SKM-1 (cell line): ENCODE results near the gene KANSL1L.

Source experiments
- DNase-seq: peaks from one replicate; lab custom pipeline; 2025; ENCODE audit not compliant: unreplicated experiment; lab: John Stamatoyannopoulos, UW

KANSL1L gene

DNA sequence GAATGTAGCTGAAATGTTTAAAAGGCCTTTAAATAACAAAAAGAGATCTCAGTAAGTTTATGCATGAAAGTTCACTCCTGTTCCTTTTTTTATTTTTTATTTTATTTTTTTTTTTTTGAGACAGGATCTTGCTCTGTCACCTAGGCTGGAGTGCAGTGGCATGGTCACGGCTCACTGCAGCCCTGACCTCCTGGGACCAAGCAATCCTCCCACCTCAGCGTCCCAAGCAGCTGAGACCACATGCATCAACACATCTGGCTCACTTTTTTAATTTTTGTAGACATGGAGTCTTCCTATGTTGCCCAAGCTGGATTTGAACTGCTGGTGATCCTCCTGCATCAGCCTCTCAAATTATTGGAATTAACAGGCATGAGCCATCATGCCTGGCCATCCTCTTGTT is 84.3 kb downstream of the KANSL1L start:
- DNase-seq: no peak

GRCh38 chr2:210086292-210086691 is 84.9 kb downstream of the KANSL1L start:
- no peak for DNase-seq

GRCh38 chr2:210072922-210073509 is 98.2 kb downstream of the KANSL1L start:
- DNase-seq: peak; percentile 6

- no peak for DNase-seq
Measured at GRCh38 chr2:210072493-210072892, 98.7 kb downstream of the KANSL1L start.

GRCh38 chr2:210063306-210063705 is 107.9 kb downstream of the KANSL1L start:
- no peak for DNase-seq

GRCh38 chr2:210055825-210056224 is 115.4 kb downstream of the KANSL1L start:
- DNase-seq: no peak

GRCh38 chr2:210054696-210055095 is 116.5 kb downstream of the KANSL1L start:
- DNase-seq: no peak

DNA sequence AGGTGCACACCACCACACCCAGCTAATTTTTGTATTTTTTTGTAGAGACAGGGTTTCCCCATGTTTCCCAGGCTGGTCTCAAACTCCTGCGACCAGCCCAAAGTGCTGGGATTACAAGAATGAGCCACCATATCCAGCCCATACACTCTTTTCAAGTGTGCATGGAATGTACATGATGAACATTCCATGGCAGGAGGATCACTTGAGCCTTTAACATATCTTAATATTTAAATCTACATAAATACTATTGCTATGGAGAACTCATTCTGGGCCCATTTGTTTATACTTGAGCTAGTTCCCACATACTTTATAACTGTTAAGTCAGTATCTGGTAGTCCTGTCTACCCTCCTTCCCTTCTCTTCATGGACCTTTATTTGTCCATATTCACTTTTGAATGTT is 120.3 kb downstream of the KANSL1L start:
- no peak for DNase-seq

- DNase-seq: no peak
Measured at GRCh38 chr2:210049831-210050230, 121.4 kb downstream of the KANSL1L start.

DNA sequence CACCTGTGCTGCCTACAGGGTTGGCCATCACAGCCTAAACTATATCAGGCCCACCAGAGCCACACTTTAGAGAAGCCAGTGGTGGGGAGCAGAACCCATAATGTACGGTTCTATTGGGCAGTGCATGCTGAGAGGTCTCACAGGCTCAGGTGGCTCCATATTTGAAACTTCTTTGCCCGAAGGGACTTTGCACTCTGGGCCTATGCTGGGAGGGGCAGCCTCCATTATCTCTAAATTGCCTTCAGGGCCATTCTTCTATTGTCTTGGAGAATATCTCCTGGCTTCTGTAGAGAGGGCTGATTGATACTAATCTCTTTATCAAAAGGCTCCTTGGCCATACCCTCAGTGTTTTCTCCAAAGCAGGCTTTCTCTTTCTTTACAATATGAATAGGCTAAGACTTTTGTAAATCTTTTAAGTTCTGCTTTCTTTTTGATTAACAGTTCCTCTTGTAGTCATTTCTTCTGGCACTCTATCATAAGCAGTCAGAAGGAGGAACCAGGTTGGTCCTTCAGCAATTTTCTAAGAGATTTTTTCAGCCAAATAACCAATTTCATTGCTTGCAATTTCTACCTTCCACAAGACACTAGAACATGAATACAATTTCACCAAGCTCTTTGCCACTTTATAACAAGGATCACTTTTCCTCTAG is 124.2 kb downstream of the KANSL1L start:
- no peak for DNase-seq

DNA sequence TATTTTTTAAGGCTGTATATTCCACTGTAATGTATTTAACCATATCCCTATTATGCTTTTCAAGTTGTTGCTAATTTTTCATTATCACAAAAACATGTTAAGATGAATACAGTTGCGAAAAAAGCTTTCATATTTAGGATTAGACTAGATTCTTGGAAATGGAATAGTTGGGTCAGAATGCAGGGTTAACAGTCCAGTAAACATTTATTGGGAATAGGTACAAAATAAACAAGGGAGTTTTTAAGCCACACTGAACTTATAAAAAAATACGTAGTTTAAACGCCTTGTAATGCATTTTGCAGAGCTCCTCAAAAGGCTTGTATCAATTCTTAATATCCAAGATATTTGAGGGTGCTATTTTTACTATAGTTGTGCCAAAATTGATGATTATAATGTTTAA is 133.1 kb downstream of the KANSL1L start:
- no peak for DNase-seq

DNA sequence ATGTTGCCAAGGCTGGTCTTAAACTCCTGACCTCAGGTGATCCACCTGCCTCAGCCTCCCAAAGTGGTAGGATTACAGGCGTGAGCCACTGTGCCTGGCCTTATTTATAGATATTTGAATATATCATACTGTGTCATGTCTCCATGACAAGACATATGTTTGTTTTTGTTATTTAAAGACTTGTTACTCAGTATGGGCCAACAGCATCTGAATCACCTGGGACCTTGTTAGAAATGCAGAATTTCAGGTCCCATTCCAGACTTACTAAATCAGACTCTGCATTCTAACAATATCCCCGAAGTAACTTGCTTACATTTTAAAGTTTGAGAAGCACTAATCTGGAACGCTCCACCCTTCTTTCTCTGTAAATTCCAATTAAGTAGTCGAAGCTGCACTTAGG is 135.5 kb downstream of the KANSL1L start:
- DNase-seq: no peak

GRCh38 chr2:210034087-210034683 is 137.0 kb downstream of the KANSL1L start:
- no peak for DNase-seq

DNA sequence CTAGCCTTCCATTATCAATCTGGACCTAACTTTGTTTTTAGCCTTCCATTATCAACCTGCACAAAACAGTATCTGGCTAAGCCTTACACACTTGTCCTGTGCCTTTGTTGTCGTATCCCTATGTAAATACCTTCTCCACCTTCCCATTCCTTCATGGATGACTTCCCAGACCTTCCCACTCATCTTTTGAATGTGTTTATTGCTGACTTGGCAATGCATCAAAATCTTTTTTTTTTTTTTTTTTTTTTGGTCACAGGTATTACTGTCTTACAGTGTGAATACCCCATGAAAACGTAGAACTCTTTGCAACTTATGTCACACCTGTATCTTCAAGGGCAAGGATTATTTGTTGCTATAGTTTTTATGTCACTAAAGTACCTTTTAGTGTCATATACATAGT is 143.0 kb downstream of the KANSL1L start:
- DNase-seq: no peak

DNA sequence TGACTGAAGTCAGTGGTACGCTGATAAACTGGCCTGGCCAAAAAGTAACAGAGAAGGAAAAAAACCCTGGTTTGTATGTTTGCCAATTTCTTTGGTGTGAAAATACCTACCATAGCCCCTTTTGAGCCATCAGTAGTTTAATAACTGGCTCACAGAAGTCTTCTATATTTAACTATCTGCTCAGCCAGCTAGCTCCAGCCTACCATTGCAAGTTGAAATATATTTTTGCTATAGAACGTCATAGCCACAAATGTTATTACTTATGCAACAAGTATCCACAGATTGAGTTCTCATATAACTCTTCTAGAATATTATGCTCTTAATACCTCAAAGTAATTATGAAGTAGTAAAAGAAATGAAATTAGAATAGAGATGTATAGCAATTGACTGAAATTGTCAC is 143.6 kb downstream of the KANSL1L start:
- no peak for DNase-seq

DNA sequence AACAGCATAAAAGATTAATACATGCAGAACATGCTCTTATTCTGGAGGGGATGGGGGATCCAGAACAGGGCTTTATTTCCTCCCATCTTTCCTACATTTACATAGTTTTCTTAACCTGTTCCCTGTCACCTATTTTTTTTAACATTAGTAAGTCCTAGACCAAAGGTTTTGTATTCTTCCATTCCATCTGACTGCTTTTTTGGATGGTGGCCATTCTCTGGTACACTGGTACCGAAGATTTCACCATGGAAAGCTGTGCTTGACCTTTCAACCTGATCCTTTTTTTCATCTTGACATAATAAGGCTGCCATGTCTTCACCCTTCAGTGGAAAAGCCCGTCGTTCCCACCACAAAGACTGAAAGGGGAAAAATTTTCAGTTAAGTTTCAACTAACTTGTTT is 148.4 kb downstream of the KANSL1L start:
- DNase-seq: no peak

DNA sequence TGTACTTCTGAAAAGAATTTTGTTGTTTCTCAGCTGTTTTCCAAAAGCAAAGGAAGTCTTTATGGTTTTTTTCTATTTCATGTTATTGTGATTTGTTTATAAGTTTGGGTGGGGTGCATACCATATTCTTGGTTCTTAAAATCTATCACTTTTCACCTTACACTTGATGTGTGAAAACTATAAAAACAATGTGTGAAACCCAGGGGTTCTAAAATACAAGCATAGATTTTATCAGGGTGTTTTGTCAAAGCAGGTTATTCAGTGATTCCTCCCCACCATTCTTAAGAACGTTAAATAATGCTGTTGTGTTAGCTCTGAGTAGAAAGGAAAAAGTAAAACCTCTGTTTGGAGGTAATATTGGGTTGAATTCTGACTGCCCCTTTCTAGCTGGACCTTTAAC is 151.1 kb downstream of the KANSL1L start:
- no peak for DNase-seq

DNA sequence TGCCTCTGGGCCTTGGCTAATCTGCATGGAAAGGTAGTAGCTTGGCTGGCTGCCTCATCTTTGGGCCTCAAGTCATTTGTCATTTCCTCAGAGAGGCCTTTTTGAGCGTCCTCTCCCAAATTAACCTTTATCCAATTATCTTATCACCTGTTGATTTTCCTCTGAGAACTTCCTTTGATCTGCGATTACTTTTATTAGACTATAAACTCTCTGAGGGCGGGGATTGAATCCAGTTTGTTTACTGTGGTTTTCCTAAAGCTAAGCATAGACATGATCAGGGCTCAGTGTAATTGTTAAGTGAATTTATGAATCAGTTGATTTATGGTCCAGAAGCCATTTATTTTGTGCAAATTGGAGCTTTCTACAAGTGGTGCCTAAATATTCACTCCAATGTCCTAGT is 161.3 kb downstream of the KANSL1L start:
- no peak for DNase-seq

GRCh38 chr2:210009126-210009525 is 162.1 kb downstream of the KANSL1L start:
- DNase-seq: no peak

DNA sequence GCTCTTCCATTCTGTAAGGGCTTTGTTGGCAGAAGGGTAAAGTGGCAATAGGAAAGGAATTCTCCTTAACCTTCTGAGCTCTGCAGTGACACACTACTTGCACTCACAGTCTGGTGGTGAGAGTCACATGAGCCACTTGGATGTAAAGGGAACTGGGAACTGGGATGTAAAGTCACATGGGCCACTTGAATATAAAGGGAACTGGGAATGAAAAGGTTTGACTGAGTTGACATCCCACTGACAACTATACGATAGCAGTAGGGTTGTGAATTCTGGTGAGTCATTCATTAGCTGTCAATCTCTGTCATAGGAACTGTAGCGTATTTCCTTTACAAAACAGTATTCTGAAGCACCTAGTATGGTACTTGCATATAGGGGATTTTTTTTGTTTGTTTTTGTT is 163.3 kb downstream of the KANSL1L start:
- DNase-seq: no peak

GRCh38 chr2:210004881-210005280 is 166.3 kb downstream of the KANSL1L start:
- no peak for DNase-seq

DNA sequence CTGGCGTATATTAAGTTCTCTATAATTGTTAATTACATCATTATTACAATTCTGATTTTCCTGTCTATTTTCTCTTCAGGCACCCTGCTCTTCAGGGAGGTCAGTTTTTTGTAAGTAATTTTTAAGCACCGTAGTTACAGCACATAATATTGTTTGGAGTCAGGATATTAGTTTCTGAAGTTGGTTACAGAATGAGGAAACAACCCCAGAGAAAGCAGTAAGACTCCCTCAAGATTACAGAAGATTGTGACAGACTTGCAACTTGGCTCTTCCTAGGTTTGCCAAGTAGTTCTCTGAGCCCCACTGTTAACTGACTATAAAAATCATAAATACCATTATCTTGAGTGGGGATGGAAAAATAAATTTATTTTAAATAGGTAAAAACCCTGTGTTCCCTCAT is 167.8 kb downstream of the KANSL1L start:
- peak; percentile 51 for DNase-seq
